Measurements from ENCODE around the gene RITA1.
"Not testable (repeated sequence)": the region's sequence is repeated elsewhere in the genome, so short reads cannot be mapped to it uniquely, and the experiment has no call there.

RITA1 gene

GRCh38 chr12:113201187-113202177 is 16.0 kb downstream of the RITA1 start:
- no peaks in the 10 kb centered on the region for H3K36me3 ChIP-seq (ENCODE audit: low read depth)
- no peak for ATAC-seq (ENCODE audit: low read depth)
- H3K27me3 ChIP-seq (ENCODE audit: insufficient read depth, poor library complexity, severe bottlenecking), result no peaks in the 10 kb centered on the region
- H3K4me3 ChIP-seq (ENCODE audit: severe bottlenecking), result no peak overlapping the region
- H3K9me3 ChIP-seq (ENCODE audit: severe bottlenecking), result no peaks in the 10 kb centered on the region
- no peaks in the 10 kb centered on the region for H3K4me1 ChIP-seq (ENCODE audit: insufficient read depth, poor library complexity, severe bottlenecking)
- no peak for DNase-seq (ENCODE audit: low spot score)
- TF ChIP-seq CTCF (IDR thresholded peaks at IDR 0.05; ENCODE audit: poor library complexity, severe bottlenecking), result no peak
- no peak overlapping the region for H3K27ac ChIP-seq (ENCODE audit: poor library complexity, severe bottlenecking)

DNA sequence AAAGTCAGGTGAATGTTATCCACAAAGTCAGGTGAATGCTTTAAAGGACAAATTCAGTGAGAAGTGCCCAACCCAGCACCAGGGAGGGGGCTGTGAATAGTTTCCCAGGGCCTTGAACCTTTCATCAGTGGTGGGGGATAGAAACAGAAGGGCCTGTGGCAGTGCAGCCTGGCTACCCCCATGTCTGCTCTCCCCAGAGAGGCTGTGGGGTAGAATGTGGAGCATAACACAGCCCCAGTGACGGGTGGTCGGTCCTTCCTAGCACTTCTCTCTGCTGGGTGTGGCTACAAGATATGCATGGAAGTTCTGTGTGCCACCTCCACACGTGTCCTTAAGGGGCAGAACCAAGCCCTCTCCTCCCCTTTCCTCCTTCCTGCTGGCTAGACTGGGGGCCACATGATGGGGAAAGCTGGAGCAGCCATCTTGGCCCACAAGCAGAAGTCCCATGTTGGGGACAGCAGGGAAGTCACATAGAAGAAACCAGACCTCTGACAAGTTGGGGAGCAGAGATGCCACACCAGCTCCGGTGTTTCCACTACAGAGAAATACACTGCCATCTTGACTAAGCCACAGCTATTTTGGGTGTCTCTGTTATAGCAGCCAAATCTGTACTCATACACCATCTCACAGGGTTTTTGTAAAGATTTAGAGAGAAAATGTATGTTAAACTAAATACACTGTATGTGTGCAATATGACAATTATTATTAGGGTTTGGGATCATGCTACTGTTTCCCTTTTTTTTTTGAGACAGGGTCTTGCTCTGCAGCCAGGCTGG is 17.0 kb downstream of the RITA1 start:
- no peak overlapping the region for H3K4me3 ChIP-seq (ENCODE audit: severe bottlenecking)
- no peaks in the 10 kb centered on the region for H3K36me3 ChIP-seq (ENCODE audit: low read depth)
- no peaks in the 10 kb centered on the region for H3K9me3 ChIP-seq (ENCODE audit: severe bottlenecking)
- TF ChIP-seq CTCF (IDR thresholded peaks at IDR 0.05; ENCODE audit: poor library complexity, severe bottlenecking), result no peak
- no peak for DNase-seq (ENCODE audit: low spot score)
- H3K27me3 ChIP-seq (ENCODE audit: insufficient read depth, poor library complexity, severe bottlenecking), result no peaks in the 10 kb centered on the region
- ATAC-seq (ENCODE audit: low read depth), result no peak
- no peaks in the 10 kb centered on the region for H3K4me1 ChIP-seq (ENCODE audit: insufficient read depth, poor library complexity, severe bottlenecking)
- H3K27ac ChIP-seq (ENCODE audit: poor library complexity, severe bottlenecking), result no peak overlapping the region

DNA sequence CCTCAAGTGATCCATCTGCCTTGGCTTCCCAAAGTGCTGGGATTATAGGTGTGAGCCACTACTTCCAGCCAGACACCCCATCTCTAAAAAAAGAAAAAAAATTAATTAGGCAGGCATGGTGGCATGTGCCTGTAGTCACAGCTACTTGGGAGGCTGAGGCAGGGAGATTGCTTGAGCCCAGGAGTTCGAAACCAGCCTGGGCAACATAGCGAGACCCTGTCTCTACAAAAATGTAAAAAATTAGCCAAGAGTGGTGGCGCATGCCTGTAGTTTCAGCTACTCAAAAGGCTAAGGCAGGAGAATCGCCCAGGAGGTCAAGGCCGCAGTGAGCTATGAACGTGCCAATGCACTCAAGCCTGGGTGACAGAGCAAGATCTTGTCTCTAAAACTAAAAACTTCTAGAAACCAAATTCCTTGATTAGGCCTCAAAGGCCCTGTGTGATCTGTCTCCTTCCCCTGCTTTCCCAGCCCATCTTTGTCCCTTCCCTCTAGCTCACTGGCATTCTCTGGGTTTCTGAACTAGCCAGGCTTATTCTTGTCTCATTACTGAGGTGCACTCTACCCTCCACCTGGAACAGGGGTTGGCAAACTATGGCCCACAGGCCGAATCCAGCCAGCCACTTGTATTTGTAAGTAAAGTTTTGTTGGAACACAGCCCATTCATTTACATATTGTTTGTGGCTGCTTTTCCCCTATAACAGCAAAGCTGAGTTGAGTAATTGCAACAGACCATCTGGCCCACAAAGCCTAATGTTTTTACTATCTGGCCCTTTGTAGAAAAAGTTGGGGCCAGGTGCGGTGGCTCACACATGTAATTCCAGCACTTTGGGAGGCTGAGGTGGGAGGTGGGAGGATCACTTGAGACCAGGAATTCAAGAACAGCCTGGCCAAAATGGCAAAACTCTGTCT is 18.6 kb downstream of the RITA1 start:
- Histone ChIP-seq H3K4me1 (ENCODE audit: insufficient read depth, poor library complexity, severe bottlenecking) (no peaks in the 10 kb centered on the region), H3K27me3 (ENCODE audit: insufficient read depth, poor library complexity, severe bottlenecking) (no peaks in the 10 kb centered on the region), H3K9me3 (ENCODE audit: severe bottlenecking) (no peaks in the 10 kb centered on the region), H3K27ac (ENCODE audit: poor library complexity, severe bottlenecking) (peak overlapping the region; percentile 1), H3K36me3 (ENCODE audit: low read depth) (no peaks in the 10 kb centered on the region), H3K4me3 (ENCODE audit: severe bottlenecking) (no peak overlapping the region)
- no peak for DNase-seq (ENCODE audit: low spot score)
- ATAC-seq (ENCODE audit: low read depth), result no peak
- no peak for TF ChIP-seq CTCF (IDR thresholded peaks at IDR 0.05; ENCODE audit: poor library complexity, severe bottlenecking)

DNA sequence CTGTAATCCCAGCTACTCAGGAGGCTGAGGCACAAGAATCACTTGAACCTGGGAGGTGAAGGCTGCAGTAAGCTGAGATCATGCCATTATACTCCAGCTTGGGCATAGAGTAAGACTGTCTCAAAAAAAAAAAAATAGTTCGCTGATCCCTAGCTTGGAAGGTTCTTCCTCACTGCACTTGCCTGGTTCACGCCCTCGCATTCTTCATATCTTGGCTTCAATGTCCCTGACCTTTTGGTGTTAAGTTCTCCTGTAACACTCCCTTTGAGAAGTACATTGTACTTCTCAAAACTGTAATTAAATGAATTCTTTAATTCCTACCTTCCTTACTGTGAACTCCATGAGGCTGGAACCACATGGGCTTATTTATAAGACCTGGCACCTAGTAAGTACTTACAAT is 19.3 kb downstream of the RITA1 start:
- Histone ChIP-seq H3K9me3 (ENCODE audit: severe bottlenecking) (no peaks in the 10 kb centered on the region), H3K27ac (ENCODE audit: poor library complexity, severe bottlenecking) (peak overlapping the region; percentile 1), H3K4me3 (ENCODE audit: severe bottlenecking) (no peak overlapping the region), H3K36me3 (ENCODE audit: low read depth) (no peaks in the 10 kb centered on the region), H3K4me1 (ENCODE audit: insufficient read depth, poor library complexity, severe bottlenecking) (no peaks in the 10 kb centered on the region), H3K27me3 (ENCODE audit: insufficient read depth, poor library complexity, severe bottlenecking) (no peaks in the 10 kb centered on the region)
- ATAC-seq (ENCODE audit: low read depth) (no peak), DNase-seq (ENCODE audit: low spot score) (no peak)
- TF ChIP-seq CTCF (IDR thresholded peaks at IDR 0.05; ENCODE audit: poor library complexity, severe bottlenecking), result no peak

- not testable (repeated sequence) for H3K9me3 ChIP-seq (ENCODE audit: severe bottlenecking); DNase-seq (ENCODE audit: low spot score); H3K4me3 ChIP-seq (ENCODE audit: severe bottlenecking); H3K36me3 ChIP-seq (ENCODE audit: low read depth); H3K4me1 ChIP-seq (ENCODE audit: insufficient read depth, poor library complexity, severe bottlenecking); ATAC-seq (ENCODE audit: low read depth); H3K27me3 ChIP-seq (ENCODE audit: insufficient read depth, poor library complexity, severe bottlenecking)
- H3K27ac ChIP-seq (ENCODE audit: poor library complexity, severe bottlenecking), result peak overlapping the region; percentile 1
Measured at GRCh38 chr12:113206802-113207201, 21.3 kb downstream of the RITA1 start.
